Endothelial cell of umbilical vein (primary cell): ENCODE measurements around the gene KIF2B. TPM values are rescaled to one million over a fixed set of nuclear protein-coding genes. Genes with fewer than 3 reads are reported as not detected.
"Not testable (repeated sequence)": the region's sequence is repeated elsewhere in the genome, so short reads cannot be mapped to it uniquely, and the experiment has no call there.

Source experiments
- BruUV-seq: library from RNA; stranded (reverse); fragments of 400-500 nt; replicated peaks from 2 replicates; lab custom pipeline; 2021; lab: Mats Ljungman, UMichigan
- CTCF ChIA-PET: fragments of 300-600, 350-600 bp; sonication (Branson Sonifier 250); formaldehyde crosslinking; loops from one replicate; lab custom pipeline; 2021; ENCODE audit warnings: antibody characterized with exemption, inconsistent platforms; lab: Charles Lee
- POLR2A ChIA-PET: fragments of 300-600, 350-600 bp; sonication (Branson Sonifier 250); formaldehyde crosslinking; loops from one replicate; lab custom pipeline; 2021; ENCODE audit warnings: antibody characterized with exemption, inconsistent platforms; lab: Charles Lee
- DNase-seq: peaks from one replicate; pipeline ENCODE4 v3.0.0-alpha.2; 2011; ENCODE audit warnings: low read depth, low spot score
- FAIRE-seq: peaks from 2 replicates; lab custom pipeline; 2011; peaks lifted over from hg19 to GRCh38; lab: Jason Lieb, UNC
- H2AFZ ChIP-seq: 2 replicates; pipeline ENCODE4 v1.6.0; 2012; ENCODE audit warnings: low read depth, low read length, control low read depth, inconsistent platforms
- H3K27ac ChIP-seq: 2 replicates; pipeline ENCODE4 v1.5.1; 2011; ENCODE audit warnings: low read depth, mild to moderate bottlenecking, control low read depth, low read length, moderate library complexity; ENCODE audit not compliant: insufficient read depth
- H3K27me3 ChIP-seq, 2 experiments: 2 replicates each; pipeline versions ENCODE4 v1.6.0 to v1.6.1; 2011; ENCODE audit warnings: low read length in 2 of 2, mixed read lengths in 1 of 2; ENCODE audit not compliant: control insufficient read depth in 2 of 2, insufficient read depth in 2 of 2
- H3K36me3 ChIP-seq, 2 experiments: 2 replicates in 1 of 2; 3 replicates in 1 of 2; pipeline ENCODE4 v1.5.1; 2011; ENCODE audit warnings: low read length in 2 of 2, mild to moderate bottlenecking in 1 of 2, moderate library complexity in 1 of 2; ENCODE audit not compliant: control insufficient read depth in 2 of 2, insufficient read depth in 2 of 2; ENCODE audit errors: extremely low read depth in 1 of 2
- H3K4me1 ChIP-seq: 3 replicates; pipeline ENCODE4 v1.5.1; 2011; ENCODE audit warnings: mild to moderate bottlenecking, low read length; ENCODE audit not compliant: control insufficient read depth, insufficient read depth; ENCODE audit errors: extremely low read depth
- H3K4me2 ChIP-seq: 2 replicates; pipeline ENCODE4 v1.6.1; 2011; ENCODE audit warnings: low read length, control low read depth, mixed read lengths; ENCODE audit not compliant: insufficient read depth
- H3K4me3 ChIP-seq, 3 experiments: fragments of 200-600 bp in 1 of 3; sonication (generic), shearing (Covaris generic) in 1 of 3; replicated peaks in 1 of 3; 2 replicates each; pipeline ENCODE4 v1.5.1; 2011 to 2016; ENCODE audit warnings: control low read depth in 3 of 3, low read length in 3 of 3, mild to moderate bottlenecking in 2 of 3, inconsistent platforms in 1 of 3, low read depth in 1 of 3, moderate library complexity in 1 of 3; ENCODE audit not compliant: insufficient read depth in 1 of 3
- H3K79me2 ChIP-seq: 2 replicates; pipeline ENCODE4 v1.6.0; 2012; ENCODE audit warnings: low read length, inconsistent platforms; ENCODE audit not compliant: control insufficient read depth, insufficient read depth
- H3K9ac ChIP-seq: replicated peaks from 2 replicates; pipeline ENCODE3; 2011; ENCODE audit warnings: low read length, control low read depth; ENCODE audit not compliant: insufficient read depth; ENCODE audit errors: extremely low read depth
- H3K9me1 ChIP-seq: replicated peaks from 3 replicates; pipeline ENCODE4 v1.6.0; 2011; ENCODE audit warnings: mild to moderate bottlenecking, low read length; ENCODE audit not compliant: control insufficient read depth, insufficient read depth; ENCODE audit errors: extremely low read depth
- H3K9me3 ChIP-seq: replicated peaks from 2 replicates; pipeline ENCODE4 v1.5.1; 2012; ENCODE audit warnings: low read length, inconsistent platforms; ENCODE audit not compliant: control insufficient read depth, insufficient read depth
- H4K20me1 ChIP-seq: replicated peaks from 2 replicates; pipeline ENCODE3; 2011; ENCODE audit warnings: mild to moderate bottlenecking, low read length; ENCODE audit not compliant: control insufficient read depth, insufficient read depth; ENCODE audit errors: extremely low read depth
- CTCF ChIP-seq, 2 donors: IDR thresholded peaks; 1 replicate in 1 of 2; 2 replicates in 1 of 2; pipeline ENCODE4 v1.5.1; 2011; ENCODE audit warnings: low read length in 2 of 2, mild to moderate bottlenecking in 2 of 2, moderate library complexity in 2 of 2, control low read depth in 1 of 2, inconsistent platforms in 1 of 2, low read depth in 1 of 2; ENCODE audit not compliant: insufficient read depth in 1 of 2; ENCODE audit errors: extremely low read depth in 1 of 2
- EZH2 ChIP-seq: IDR thresholded peaks from 2 replicates; pipeline ENCODE4 v1.6.1; 2012; ENCODE audit warnings: borderline replicate concordance, low read depth, mild to moderate bottlenecking, moderate library complexity, low read length, inconsistent platforms; ENCODE audit not compliant: severe bottlenecking
- FOS ChIP-seq: IDR thresholded peaks from 2 replicates; pipeline ENCODE4 v1.6.1; 2011; ENCODE audit warnings: mild to moderate bottlenecking, low read length, moderate library complexity, borderline replicate concordance; ENCODE audit not compliant: insufficient read depth
- GATA2 ChIP-seq: IDR thresholded peaks from 2 replicates; pipeline ENCODE4 v1.7.0; 2011; ENCODE audit warnings: low read depth, mild to moderate bottlenecking, moderate library complexity, mixed read lengths, low read length; ENCODE audit not compliant: insufficient read length, insufficient read depth
- JUN ChIP-seq: IDR thresholded peaks from 2 replicates; pipeline ENCODE4 v1.6.1; 2011; ENCODE audit warnings: borderline replicate concordance, low read depth; ENCODE audit not compliant: insufficient read length, insufficient read depth
- MAX ChIP-seq: IDR thresholded peaks from 2 replicates; pipeline ENCODE4 v1.6.1; 2011; ENCODE audit not compliant: insufficient read depth, insufficient read length
- MYC ChIP-seq: IDR thresholded peaks from one replicate; pipeline ENCODE4 v1.6.1; 2011; ENCODE audit warnings: mild to moderate bottlenecking, low read depth, low read length
- POLR2A ChIP-seq: IDR thresholded peaks from 2 replicates; pipeline ENCODE4 v1.6.1; 2012; ENCODE audit warnings: low read depth, mild to moderate bottlenecking, control low read depth, low read length
- POLR2AphosphoS5 ChIP-seq: IDR thresholded peaks from 2 replicates; pipeline ENCODE4 v1.6.1; 2012; ENCODE audit warnings: low read depth, mild to moderate bottlenecking, control low read depth, low read length, moderate library complexity; ENCODE audit not compliant: insufficient read depth
- dilution Hi-C: fragments of 300-500 bp; cut with MboI; formaldehyde crosslinking; loops from one replicate; pipeline ENCODE4 v1.15.0; 2019; ENCODE audit warnings: low sequenced_read_pairs; ENCODE audit not compliant: extremely low pct_ligation_motif_present
- intact Hi-C: fragments of 100-400 bp; cut with micrococcal nuclease; formaldehyde crosslinking; loops from one replicate; pipeline ENCODE4 v1.10.0; 2022
- polyA plus RNA-seq, 4 experiments: library from polyadenylated mRNA; depleted of rRNA in 3 of 4; stranded (reverse) in 3 of 4; unstranded in 1 of 4; fragments of >200 nt; gene quantifications; 2 replicates each; pipeline versions ENCODE4 v1.2.1 to v1.2.3, GENCODE V29; 2011 to 2012; ENCODE audit warnings: missing spikeins in 1 of 4
- total RNA-seq: library from RNA; stranded (reverse); gene quantifications from 2 replicates; pipeline ENCODE4 v1.2.3, GENCODE V29; 2021

The KIF2B gene
- total and polyA plus RNA-seq, 2 donors (not counting 3 experiments of a cell fraction or from before 2014, with no cell fraction given) = not detected

GRCh38 chr17:53823341-53824050 is 769 bp downstream of the KIF2B start:
- FAIRE-seq = no peak

GRCh38 chr17:53834771-53835170 is 12.0 kb downstream of the KIF2B start:
- H4K20me1 ChIP-seq, H3K4me1 ChIP-seq, intact Hi-C loops, H3K9me3 ChIP-seq, FAIRE-seq, H3K9ac ChIP-seq, H3K4me3 ChIP-seq, BruUV-seq, H2AFZ ChIP-seq, H3K36me3 ChIP-seq, H3K79me2 ChIP-seq, H3K27ac ChIP-seq, POLR2A ChIA-PET, dilution Hi-C loops, CTCF ChIA-PET, H3K9me1 ChIP-seq, H3K27me3 ChIP-seq, H3K4me2 ChIP-seq, DNase-seq: not testable (repeated sequence)

More at GRCh38 chr17:53823341-53824050, 769 bp downstream of the KIF2B start:
- Histone ChIP-seq H4K20me1 (no peaks in the 10 kb centered on the region), H3K27me3 (no peaks in the 10 kb centered on the region), H3K4me3 (no peak overlapping the region), H2AFZ (no peak overlapping the region), H3K9ac (no peak overlapping the region), H3K4me1 (no peaks in the 10 kb centered on the region), H3K9me1 (no peaks in the 10 kb centered on the region), H3K4me2 (no peak overlapping the region), H3K27ac (no peak overlapping the region), H3K36me3 (no peaks in the 10 kb centered on the region), H3K79me2 (no peaks in the 10 kb centered on the region), H3K9me3 (no peaks in the 10 kb centered on the region)
- ChIA-PET CTCF (no interaction called here), POLR2A (no interaction called here)
- BruUV-seq = no TSS peak
- TF ChIP-seq POLR2AphosphoS5 (no peak), GATA2 (no peak), POLR2A (no peak), MAX (no peak), MYC (no peak), FOS (no peak), JUN (no peak), EZH2 (no peak), CTCF (IDR thresholded peaks at IDR 0.05; ENCODE audit: extremely low read depth in 1 of 2, insufficient read depth in 1 of 2, low read depth in 1 of 2, low read length in 2 of 2) (no peak)
- DNase-seq = no peak
- intact Hi-C loops = no loop called here
- dilution Hi-C loops = no loop called here
